Keratinocyte (primary cell): ENCODE data around the gene FOXP4. TPM values are rescaled to one million over a fixed set of nuclear protein-coding genes. Genes with fewer than 3 reads are reported as not detected.

Experiments
- DNase-seq: peaks from one replicate; pipeline ENCODE4 v3.0.0-alpha.2; 2011; ENCODE audit warnings: low read depth, missing footprints, low spot score
- FAIRE-seq: peaks from 2 replicates; lab custom pipeline; 2011; peaks lifted over from hg19 to GRCh38; lab: Jason Lieb, UNC
- H2AFZ ChIP-seq: 2 replicates; pipeline ENCODE4 v1.6.0; 2012; ENCODE audit warnings: low read length, control low read depth, inconsistent platforms; ENCODE audit not compliant: control insufficient read depth
- H3K27ac ChIP-seq: 2 replicates; pipeline ENCODE4 v1.5.1; 2011; ENCODE audit warnings: low read length; ENCODE audit not compliant: control insufficient read depth, insufficient read depth
- H3K27me3 ChIP-seq: 3 replicates; pipeline ENCODE4 v1.6.0; 2011; ENCODE audit warnings: low read length; ENCODE audit not compliant: control insufficient read depth, insufficient read depth; ENCODE audit errors: extremely low read depth
- H3K36me3 ChIP-seq, 2 experiments: 2 replicates in 1 of 2; 3 replicates in 1 of 2; pipeline ENCODE4 v1.5.1; 2011; ENCODE audit warnings: low read length in 2 of 2, mild to moderate bottlenecking in 1 of 2; ENCODE audit not compliant: control insufficient read depth in 2 of 2, insufficient read depth in 2 of 2; ENCODE audit errors: extremely low read depth in 1 of 2
- H3K4me1 ChIP-seq: 3 replicates; pipeline ENCODE4 v1.5.1; 2011; ENCODE audit warnings: low read length; ENCODE audit not compliant: control insufficient read depth, insufficient read depth; ENCODE audit errors: extremely low read depth
- H3K4me2 ChIP-seq: 3 replicates; pipeline ENCODE4 v1.6.0; 2011; ENCODE audit warnings: low read depth, low read length; ENCODE audit not compliant: control insufficient read depth, insufficient read depth; ENCODE audit errors: extremely low read depth
- H3K4me3 ChIP-seq, 3 experiments: fragments of 200-600 bp in 1 of 3; sonication (generic) in 1 of 3; 2 replicates in 2 of 3; 3 replicates in 1 of 3; pipeline ENCODE4 v1.5.1; 2011 to 2016; ENCODE audit warnings: low read length in 3 of 3, mild to moderate bottlenecking in 3 of 3, control low read depth in 2 of 3, inconsistent platforms in 1 of 3, low read depth in 1 of 3, mixed read lengths in 1 of 3, mixed run types in 1 of 3, moderate library complexity in 1 of 3; ENCODE audit not compliant: control insufficient read depth in 2 of 3, insufficient read depth in 2 of 3; ENCODE audit errors: extremely low read depth in 1 of 3
- H3K79me2 ChIP-seq: 2 replicates; pipeline ENCODE4 v1.6.0; 2012; ENCODE audit warnings: low read length; ENCODE audit not compliant: control insufficient read depth, insufficient read depth
- H3K9ac ChIP-seq: 3 replicates; pipeline ENCODE4 v1.6.0; 2011; ENCODE audit warnings: low read length; ENCODE audit not compliant: control insufficient read depth, insufficient read depth; ENCODE audit errors: extremely low read depth
- H3K9me1 ChIP-seq: 3 replicates; pipeline ENCODE4 v1.6.0; 2011; ENCODE audit warnings: low read length; ENCODE audit not compliant: control insufficient read depth, insufficient read depth; ENCODE audit errors: extremely low read depth
- H3K9me3 ChIP-seq: 2 replicates; pipeline ENCODE4 v1.5.1; 2012; ENCODE audit warnings: low read depth, low read length; ENCODE audit not compliant: control insufficient read depth
- H4K20me1 ChIP-seq: 3 replicates; pipeline ENCODE4 v1.6.0; 2011; ENCODE audit warnings: low read length; ENCODE audit not compliant: control insufficient read depth, insufficient read depth; ENCODE audit errors: extremely low read depth
- EZH2 ChIP-seq: IDR thresholded peaks from one replicate; pipeline ENCODE4 v1.6.1; 2012; ENCODE audit warnings: inconsistent platforms, mild to moderate bottlenecking, low read length, moderate library complexity
- dilution Hi-C: fragments of 300-500 bp; cut with MboI; formaldehyde crosslinking; loops from one replicate; pipeline ENCODE4 v1.7.0; 2020; ENCODE audit warnings: low sequenced_read_pairs; ENCODE audit not compliant: extremely low pct_ligation_motif_present
- polyA plus RNA-seq, 5 experiments: library from polyadenylated mRNA; depleted of rRNA in 3 of 5; stranded (reverse) in 3 of 5; stranded (forward) in 1 of 5; unstranded in 1 of 5; fragments of >200 nt; gene quantifications; 1 replicate in 1 of 5; 2 replicates in 3 of 5; 3 replicates in 1 of 5; pipeline versions ENCODE4 v1.2.1 to v1.2.3, GENCODE V29; 2011 to 2012; ENCODE audit warnings: missing spikeins in 2 of 5, low read depth in 1 of 5, low replicate concordance in 1 of 5
- TF ChIP-seq, protein P1 (sequence below), 3 experiments: IDR thresholded peaks in 1 of 3; conservative IDR thresholded peaks in 1 of 3; optimal IDR thresholded peaks in 1 of 3; 2 replicates in 2 of 3; 3 replicates in 1 of 3; pipeline versions ENCODE3 to v1.5.1; 2011; ENCODE audit warnings: low read length in 3 of 3, mild to moderate bottlenecking in 3 of 3, moderate library complexity in 2 of 3, control low read depth in 1 of 3, inconsistent platforms in 1 of 3; ENCODE audit not compliant: insufficient read depth in 2 of 3; ENCODE audit errors: extremely low read depth in 1 of 3

FOXP4 gene
- polyA plus RNA-seq, 1 donor (not counting 4 experiments of a cell fraction or from before 2014, with no cell fraction given), result 1.1 TPM

DNA sequence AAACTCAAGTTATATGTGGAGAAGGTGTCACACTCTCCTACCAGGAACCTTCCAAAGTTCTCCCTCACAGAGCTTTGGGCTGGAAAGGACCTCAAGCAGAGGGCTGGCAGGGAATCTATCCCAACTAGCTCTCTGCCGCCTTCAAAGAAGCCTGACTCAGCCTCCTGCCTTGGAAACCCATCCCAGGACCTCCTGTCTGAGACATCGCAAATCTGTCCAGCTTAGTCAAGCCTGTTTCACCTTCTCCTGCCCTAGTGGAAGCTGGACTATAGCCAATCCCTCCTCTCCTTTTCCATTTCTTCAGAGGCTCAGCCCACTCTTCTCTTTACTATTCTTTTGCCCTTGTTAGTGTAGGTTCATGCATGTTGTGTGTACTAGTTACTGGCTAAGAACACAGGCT is 48.2 kb upstream of the FOXP4 start:
- H3K9me1 ChIP-seq, result no peaks in the 10 kb centered on the region
- H3K9ac ChIP-seq, result no peak overlapping the region
- TF ChIP-seq, protein P1, sequence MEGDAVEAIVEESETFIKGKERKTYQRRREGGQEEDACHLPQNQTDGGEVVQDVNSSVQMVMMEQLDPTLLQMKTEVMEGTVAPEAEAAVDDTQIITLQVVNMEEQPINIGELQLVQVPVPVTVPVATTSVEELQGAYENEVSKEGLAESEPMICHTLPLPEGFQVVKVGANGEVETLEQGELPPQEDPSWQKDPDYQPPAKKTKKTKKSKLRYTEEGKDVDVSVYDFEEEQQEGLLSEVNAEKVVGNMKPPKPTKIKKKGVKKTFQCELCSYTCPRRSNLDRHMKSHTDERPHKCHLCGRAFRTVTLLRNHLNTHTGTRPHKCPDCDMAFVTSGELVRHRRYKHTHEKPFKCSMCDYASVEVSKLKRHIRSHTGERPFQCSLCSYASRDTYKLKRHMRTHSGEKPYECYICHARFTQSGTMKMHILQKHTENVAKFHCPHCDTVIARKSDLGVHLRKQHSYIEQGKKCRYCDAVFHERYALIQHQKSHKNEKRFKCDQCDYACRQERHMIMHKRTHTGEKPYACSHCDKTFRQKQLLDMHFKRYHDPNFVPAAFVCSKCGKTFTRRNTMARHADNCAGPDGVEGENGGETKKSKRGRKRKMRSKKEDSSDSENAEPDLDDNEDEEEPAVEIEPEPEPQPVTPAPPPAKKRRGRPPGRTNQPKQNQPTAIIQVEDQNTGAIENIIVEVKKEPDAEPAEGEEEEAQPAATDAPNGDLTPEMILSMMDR (optimal IDR thresholded peaks at IDR 0.05 in 1 of 3, IDR thresholded peaks at IDR 0.05 in 1 of 3, conservative IDR thresholded peaks at IDR 0.05 in 1 of 3; ENCODE audit: extremely low read depth in 1 of 3, insufficient read depth in 2 of 3, low read length in 3 of 3), result no peak
- TF ChIP-seq EZH2, result no peak
- no peak overlapping the region for H3K4me3 ChIP-seq
- H3K9me3 ChIP-seq, result no peaks in the 10 kb centered on the region
- no peak for FAIRE-seq
- no peaks in the 10 kb centered on the region for H3K4me1 ChIP-seq
- H2AFZ ChIP-seq, result no peak overlapping the region
- DNase-seq, result no peak
- H3K4me2 ChIP-seq, result no peak overlapping the region
- H3K27me3 ChIP-seq, result peaks cover 37% of the 10 kb centered on the region
- dilution Hi-C loops, result no loop called here
- no peaks in the 10 kb centered on the region for H4K20me1 ChIP-seq
- no peaks in the 10 kb centered on the region for H3K36me3 ChIP-seq
- no peak overlapping the region for H3K27ac ChIP-seq
- H3K79me2 ChIP-seq, result no peaks in the 10 kb centered on the region

DNA sequence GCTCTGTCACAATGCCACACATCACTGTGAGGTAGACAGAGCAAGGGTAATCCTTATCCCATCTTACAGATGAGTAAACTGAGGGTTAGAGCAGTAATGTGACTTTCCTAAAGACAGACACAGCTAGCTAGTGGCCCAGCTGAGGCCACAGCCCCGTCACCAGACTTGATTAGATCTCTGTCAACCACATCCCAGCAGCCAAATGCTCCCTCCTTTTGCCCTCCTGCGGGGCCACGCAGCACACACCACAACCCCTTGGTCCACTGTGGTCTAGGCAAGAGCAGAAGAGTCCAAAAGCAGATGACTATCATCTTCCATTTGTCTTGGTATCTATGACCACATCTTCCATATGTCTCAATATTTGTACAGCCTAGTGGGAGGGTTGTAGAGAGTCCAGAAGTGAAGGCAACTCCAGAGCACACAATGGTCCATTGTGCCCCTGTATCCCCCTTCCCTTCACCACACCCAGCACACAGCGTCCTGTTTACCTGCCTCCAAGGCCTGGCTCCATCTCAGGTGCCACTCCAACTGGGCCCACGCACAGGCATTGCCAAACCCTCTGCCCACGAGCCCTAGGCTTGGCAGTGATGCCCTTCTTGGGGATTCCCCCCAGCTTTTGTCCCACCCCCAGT is 47.1 kb upstream of the FOXP4 start:
- no peak for TF ChIP-seq EZH2
- Histone ChIP-seq H3K27ac (no peak overlapping the region), H3K4me1 (peaks cover 1% of the 10 kb centered on the region), H3K9me1 (no peaks in the 10 kb centered on the region), H3K4me3 (no peak overlapping the region), H2AFZ (no peak overlapping the region), H3K4me2 (no peak overlapping the region), H3K9ac (no peak overlapping the region), H3K36me3 (no peaks in the 10 kb centered on the region), H3K9me3 (no peaks in the 10 kb centered on the region), H3K27me3 (peaks cover 35% of the 10 kb centered on the region), H4K20me1 (no peaks in the 10 kb centered on the region), H3K79me2 (no peaks in the 10 kb centered on the region)
- no peak for DNase-seq
- FAIRE-seq, result no peak
- dilution Hi-C loops, result no loop called here

DNA sequence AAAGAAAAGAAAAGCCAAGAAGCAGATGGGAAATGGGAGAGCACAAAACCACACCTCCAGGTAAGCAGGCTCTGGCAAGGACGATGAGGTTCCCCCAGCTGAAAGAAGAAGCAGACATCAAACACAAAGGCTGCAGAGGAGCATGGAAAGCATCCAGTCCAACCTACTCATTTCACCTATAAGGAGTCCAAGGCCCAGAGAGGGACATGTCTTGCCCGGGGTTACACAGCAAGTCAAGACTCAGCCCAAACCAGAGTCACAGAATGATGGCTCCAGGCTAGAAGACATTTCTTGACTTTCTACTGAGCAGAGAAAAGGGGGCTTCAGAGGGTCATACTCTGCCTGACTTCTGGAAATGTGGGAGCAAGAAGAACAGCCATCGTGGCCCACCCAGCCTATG is 45.6 kb upstream of the FOXP4 start:
- H3K9ac ChIP-seq, result no peak overlapping the region
- H3K27ac ChIP-seq, result no peak overlapping the region
- dilution Hi-C loops, result no loop called here
- H3K9me1 ChIP-seq, result no peaks in the 10 kb centered on the region
- H3K4me2 ChIP-seq, result no peak overlapping the region
- no peaks in the 10 kb centered on the region for H4K20me1 ChIP-seq
- no peaks in the 10 kb centered on the region for H3K36me3 ChIP-seq
- H3K79me2 ChIP-seq, result no peaks in the 10 kb centered on the region
- H3K9me3 ChIP-seq, result no peaks in the 10 kb centered on the region
- peaks cover 11% of the 10 kb centered on the region for H3K4me1 ChIP-seq
- H2AFZ ChIP-seq, result no peak overlapping the region
- TF ChIP-seq, protein P1 (optimal IDR thresholded peaks at IDR 0.05 in 1 of 3, IDR thresholded peaks at IDR 0.05 in 1 of 3, conservative IDR thresholded peaks at IDR 0.05 in 1 of 3; ENCODE audit: extremely low read depth in 1 of 3, insufficient read depth in 2 of 3, low read length in 3 of 3), result no peak
- no peak for TF ChIP-seq EZH2
- DNase-seq, result no peak
- FAIRE-seq, result no peak
- peaks cover 42% of the 10 kb centered on the region for H3K27me3 ChIP-seq
- H3K4me3 ChIP-seq, result no peak overlapping the region
